LNCAP (cell line): ENCODE data around the gene SUDS3.

Experiments
- CTCF ChIP-seq: fragments of 450-650 bp; IDR thresholded peaks from 2 replicates; pipeline ENCODE4 v1.5.1; 2017; ENCODE audit warnings: mild to moderate bottlenecking

SUDS3 gene

GRCh38 chr12:118376089-118377020 is at the start of gene SUDS3:
Gene SUDS3, plus strand, starts transcription at chr12:118376555. Its CDS starts 137 bp downstream, at chr12:118376692.
- TF ChIP-seq CTCF, result peak; percentile 91

- no peak for TF ChIP-seq CTCF
These were observed 49.4 kb upstream of the SUDS3 start for GRCh38 chr12:118326991-118327390.

DNA sequence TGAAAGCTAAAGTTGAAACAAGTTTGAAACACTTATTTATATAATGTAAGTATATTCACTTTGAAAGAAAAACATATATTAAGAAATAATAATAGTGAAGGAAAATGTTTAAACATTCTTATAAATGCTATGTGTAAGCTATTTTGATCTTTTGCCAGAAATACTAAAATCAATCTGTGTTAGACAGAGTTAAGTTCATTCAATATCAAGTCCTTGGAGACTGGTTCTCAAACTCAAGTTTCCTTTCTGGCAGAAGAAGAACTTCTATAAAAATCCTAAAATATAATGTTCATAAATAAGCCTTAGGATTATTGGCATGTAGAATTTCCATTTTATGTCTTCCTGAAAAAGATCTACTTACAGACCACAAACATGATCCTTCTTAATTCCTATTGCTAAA is 49.0 kb upstream of the SUDS3 start:
- TF ChIP-seq CTCF, result no peak

GRCh38 chr12:118328486-118329330 is 47.6 kb upstream of the SUDS3 start:
- no peak for TF ChIP-seq CTCF

GRCh38 chr12:118330421-118331018 is 45.8 kb upstream of the SUDS3 start:
- no peak for TF ChIP-seq CTCF

- TF ChIP-seq CTCF, result no peak
These were observed 43.8 kb upstream of the SUDS3 start for GRCh38 chr12:118332511-118332910.

DNA sequence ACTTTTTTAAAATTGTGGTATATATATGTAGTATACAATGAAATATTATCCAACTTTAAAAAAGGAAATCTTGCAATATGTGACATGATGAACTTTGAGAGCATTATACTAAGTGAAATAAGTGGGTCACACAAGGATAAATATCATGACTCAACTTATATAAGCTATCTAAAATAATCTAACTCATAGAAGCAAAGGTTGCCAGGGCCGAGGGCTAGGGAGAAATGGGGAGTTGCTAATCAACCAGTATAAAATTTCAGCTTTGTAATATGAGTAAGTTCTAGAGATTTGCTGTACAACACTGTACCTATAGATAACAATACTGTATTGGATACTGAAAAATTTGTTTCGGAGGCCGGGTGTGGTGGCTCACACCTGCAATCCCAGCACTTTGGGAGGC is 42.1 kb upstream of the SUDS3 start:
- no peak for TF ChIP-seq CTCF
